ENCODE data around the gene ARL4D.

GRCh38 chr17:43409131-43409530 is 10.3 kb downstream of the ARL4D start:
- TF ChIP-seq POLR2A (IDR thresholded peaks at IDR 0.05; ENCODE audit: low read depth) (no peak), CTCF (IDR thresholded peaks at IDR 0.05) (no peak)
